BLaER1 (cell line): Measurements from ENCODE around the gene TRAPPC2L.
"Not testable (repeated sequence)": the region's sequence is repeated elsewhere in the genome, so short reads cannot be mapped to it uniquely, and the experiment has no call there.

Experiments
- H3K27ac ChIP-seq: shearing (Covaris generic); formaldehyde crosslinking; 2 replicates; pipeline ENCODE4 v1.8.1; 2022
- H3K27me3 ChIP-seq: shearing (Covaris generic); formaldehyde crosslinking; 2 replicates; pipeline ENCODE4 v1.8.1; 2022
- H3K36me3 ChIP-seq: shearing (Covaris generic); formaldehyde crosslinking; 2 replicates; pipeline ENCODE4 v1.8.1; 2022
- H3K4me1 ChIP-seq: shearing (Covaris generic); formaldehyde crosslinking; 2 replicates; pipeline ENCODE4 v1.8.1; 2022
- H3K4me2 ChIP-seq: shearing (Covaris generic); formaldehyde crosslinking; 2 replicates; pipeline ENCODE4 v1.8.1; 2022
- H3K4me3 ChIP-seq: shearing (Covaris generic); formaldehyde crosslinking; 2 replicates; pipeline ENCODE4 v1.8.1; 2022
- H3K9ac ChIP-seq: shearing (Covaris generic); formaldehyde crosslinking; 2 replicates; pipeline ENCODE4 v1.8.1; 2022
- H3K9me3 ChIP-seq: shearing (Covaris generic); formaldehyde crosslinking; 2 replicates; pipeline ENCODE4 v1.8.1; 2022
- H4K20me1 ChIP-seq: shearing (Covaris generic); formaldehyde crosslinking; 2 replicates; pipeline ENCODE4 v1.8.1; 2022
- Cebpa-rat ChIP-seq: shearing (Covaris generic); IDR thresholded peaks from 2 replicates; pipeline ENCODE4 v1.8.1; 2022

TRAPPC2L gene

DNA sequence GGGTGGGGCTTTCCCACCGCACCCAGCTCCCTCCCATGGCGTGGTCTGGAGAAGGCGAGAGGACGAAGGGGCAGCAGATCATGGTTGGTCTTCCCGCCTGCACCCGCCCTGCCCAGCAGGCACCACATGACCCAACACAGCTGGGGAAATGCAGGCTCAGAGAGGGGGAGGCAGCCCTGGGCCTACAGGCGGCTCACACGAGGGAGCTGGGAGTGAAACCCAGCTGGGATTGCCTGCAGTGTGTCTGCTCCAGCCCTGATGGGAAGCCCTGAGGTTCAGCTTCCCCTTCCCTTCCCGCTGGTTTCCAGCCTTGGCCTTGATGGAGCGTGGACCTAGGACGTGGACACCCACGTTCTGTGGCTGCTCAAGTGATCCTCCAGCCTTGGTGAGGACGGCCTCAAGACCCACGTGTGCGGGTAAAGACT, 29.5 kb downstream of the TRAPPC2L start:
- Histone ChIP-seq H3K4me1 (peaks cover 84% of the 10 kb centered on the region), H3K27ac (peak overlapping the region; percentile 79), H3K4me3 (no peak overlapping the region), H3K9ac (0 out of 2 replicates have a peak overlapping the region, but pooled peaks have one; percentile 12), H3K36me3 (peaks cover 77% of the 10 kb centered on the region), H3K27me3 (no peaks in the 10 kb centered on the region), H4K20me1 (peaks cover 82% of the 10 kb centered on the region), H3K4me2 (peak overlapping the region; percentile 87), H3K9me3 (peaks cover 12% of the 10 kb centered on the region)
- TF ChIP-seq Cebpa-rat = no peak

DNA sequence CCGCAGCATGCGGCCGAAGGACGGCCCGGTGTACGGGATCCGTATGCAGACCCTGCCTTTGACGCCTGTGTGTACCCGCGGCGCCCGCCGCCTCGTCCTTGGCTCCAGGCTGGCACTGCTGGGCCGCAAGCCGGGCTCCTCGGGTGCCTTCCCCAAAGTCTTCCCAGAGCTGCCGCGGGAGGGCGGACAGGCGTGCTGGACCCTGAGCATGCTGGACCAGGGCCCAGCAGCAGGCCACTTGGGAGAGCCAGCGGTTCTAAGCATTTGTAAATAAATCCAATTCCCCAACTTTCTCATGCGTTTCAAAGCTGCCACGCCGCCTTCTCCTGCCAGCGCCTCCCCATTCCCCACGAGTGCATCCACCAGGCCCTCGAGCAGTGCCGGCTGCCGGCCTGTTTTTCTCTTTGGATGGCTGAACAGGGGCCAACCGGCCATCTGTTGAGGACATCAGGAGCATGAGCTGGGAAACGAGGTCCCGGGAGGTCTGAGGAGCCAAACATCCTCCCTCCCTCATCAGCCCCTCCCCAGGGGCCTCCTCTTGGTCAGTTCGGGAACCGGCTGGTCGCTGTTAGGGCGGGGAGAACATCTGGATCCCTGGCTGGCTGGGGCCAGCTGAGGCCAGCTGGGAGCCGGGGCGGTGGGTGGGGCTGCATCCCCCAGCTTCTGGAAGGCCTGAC, 30.1 kb downstream of the TRAPPC2L start:
- Histone ChIP-seq H3K36me3 (peaks cover 77% of the 10 kb centered on the region), H3K4me3 (0 out of 2 replicates have a peak overlapping the region, but pooled peaks have one; percentile 31), H3K9ac (peak overlapping the region; percentile 12; the same call in 1 of the 2 replicates), H3K27ac (peak overlapping the region; percentile 79), H3K27me3 (no peaks in the 10 kb centered on the region), H4K20me1 (peaks cover 82% of the 10 kb centered on the region), H3K9me3 (peaks cover 12% of the 10 kb centered on the region), H3K4me2 (peak overlapping the region; percentile 87), H3K4me1 (peaks cover 84% of the 10 kb centered on the region)
- TF ChIP-seq Cebpa-rat = no peak

DNA sequence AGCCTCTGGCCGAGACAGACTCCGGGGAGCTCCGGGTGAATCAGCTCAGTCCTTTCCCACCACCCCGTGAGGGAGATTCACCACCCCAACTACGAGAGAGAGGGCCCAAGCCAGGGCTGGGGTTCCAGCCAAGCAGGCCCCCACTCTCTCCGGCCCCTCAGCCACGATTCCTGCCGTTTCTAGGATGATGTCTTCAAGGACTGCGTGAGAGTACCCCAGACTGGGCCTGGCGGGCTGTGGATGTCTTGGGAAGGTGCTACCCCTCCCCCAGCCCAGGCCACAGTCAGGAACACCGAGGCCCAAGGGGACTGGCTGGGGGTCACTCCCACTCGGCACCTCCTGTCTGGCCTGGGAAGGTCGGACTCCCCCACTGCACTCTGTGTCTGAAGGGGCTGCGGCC, 31.1 kb downstream of the TRAPPC2L start:
- peak overlapping the region; percentile 31; the same call in 1 of the 2 replicates for H3K4me3 ChIP-seq
- H3K9ac ChIP-seq = peak overlapping the region; percentile 59; the same call in 1 of the 2 replicates
- H3K27me3 ChIP-seq = no peaks in the 10 kb centered on the region
- peaks cover 84% of the 10 kb centered on the region for H3K4me1 ChIP-seq
- peak overlapping the region; percentile 79 for H3K27ac ChIP-seq
- TF ChIP-seq Cebpa-rat = no peak
- H3K9me3 ChIP-seq = peaks cover 12% of the 10 kb centered on the region
- peak overlapping the region; percentile 87 for H3K4me2 ChIP-seq
- H4K20me1 ChIP-seq = peaks cover 82% of the 10 kb centered on the region
- H3K36me3 ChIP-seq = peaks cover 71% of the 10 kb centered on the region

DNA sequence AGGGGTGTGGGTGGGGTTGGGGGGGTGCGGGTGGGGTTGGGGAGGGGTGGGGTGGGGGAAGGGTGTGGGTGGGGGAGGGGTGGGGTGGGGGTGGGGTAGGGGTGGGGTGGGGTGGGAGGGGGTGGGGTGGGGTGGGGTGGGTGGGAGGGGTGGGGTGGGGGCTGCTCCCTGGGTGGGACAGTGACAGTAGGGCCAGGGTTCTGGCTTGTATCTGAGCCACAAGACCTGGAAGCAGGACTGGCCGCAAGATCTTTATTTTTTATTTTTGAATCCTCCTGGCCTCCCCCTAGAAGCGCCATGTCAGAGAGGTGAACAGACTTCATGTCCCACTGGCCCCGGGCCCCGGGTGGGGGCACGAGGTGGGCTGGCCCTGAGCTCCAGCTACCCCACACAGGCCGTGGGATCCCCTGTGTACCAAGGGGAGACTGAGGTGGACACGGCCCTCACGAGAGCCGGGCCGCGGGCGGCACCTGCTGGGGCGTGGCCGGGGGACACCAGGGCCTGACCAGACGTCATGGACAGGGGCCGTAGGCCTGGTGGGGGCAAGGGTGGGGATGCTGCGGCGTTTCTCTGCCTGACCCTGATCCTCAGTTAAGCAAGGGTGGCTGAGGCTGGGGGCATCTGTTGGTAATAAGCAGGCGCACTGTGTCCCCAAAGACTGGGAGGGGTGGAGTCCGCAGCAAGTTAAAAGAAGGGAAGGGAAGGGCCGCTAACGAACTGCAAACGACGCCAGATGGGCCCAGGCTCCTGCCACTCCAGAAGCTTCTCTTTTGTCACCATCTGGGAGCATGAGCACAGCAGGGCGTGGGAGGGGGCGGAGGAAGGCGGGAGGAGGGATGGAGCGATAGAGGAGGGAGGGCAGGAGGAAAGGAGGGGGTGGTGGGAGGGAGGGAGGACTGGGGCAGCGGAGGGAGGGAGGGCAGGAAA, 31.8 kb downstream of the TRAPPC2L start:
- 0 out of 2 replicates have a peak overlapping the region, but pooled peaks have one; percentile 31 for H3K9ac ChIP-seq
- H3K4me3 ChIP-seq = no peak overlapping the region
- H3K4me2 ChIP-seq = peak overlapping the region; percentile 87
- H3K4me1 ChIP-seq = peaks cover 84% of the 10 kb centered on the region
- H3K36me3 ChIP-seq = peaks cover 64% of the 10 kb centered on the region
- TF ChIP-seq Cebpa-rat = no peak
- H3K27ac ChIP-seq = peak overlapping the region; percentile 76
- H3K9me3 ChIP-seq = peaks cover 12% of the 10 kb centered on the region
- no peaks in the 10 kb centered on the region for H3K27me3 ChIP-seq
- H4K20me1 ChIP-seq = peaks cover 82% of the 10 kb centered on the region

DNA sequence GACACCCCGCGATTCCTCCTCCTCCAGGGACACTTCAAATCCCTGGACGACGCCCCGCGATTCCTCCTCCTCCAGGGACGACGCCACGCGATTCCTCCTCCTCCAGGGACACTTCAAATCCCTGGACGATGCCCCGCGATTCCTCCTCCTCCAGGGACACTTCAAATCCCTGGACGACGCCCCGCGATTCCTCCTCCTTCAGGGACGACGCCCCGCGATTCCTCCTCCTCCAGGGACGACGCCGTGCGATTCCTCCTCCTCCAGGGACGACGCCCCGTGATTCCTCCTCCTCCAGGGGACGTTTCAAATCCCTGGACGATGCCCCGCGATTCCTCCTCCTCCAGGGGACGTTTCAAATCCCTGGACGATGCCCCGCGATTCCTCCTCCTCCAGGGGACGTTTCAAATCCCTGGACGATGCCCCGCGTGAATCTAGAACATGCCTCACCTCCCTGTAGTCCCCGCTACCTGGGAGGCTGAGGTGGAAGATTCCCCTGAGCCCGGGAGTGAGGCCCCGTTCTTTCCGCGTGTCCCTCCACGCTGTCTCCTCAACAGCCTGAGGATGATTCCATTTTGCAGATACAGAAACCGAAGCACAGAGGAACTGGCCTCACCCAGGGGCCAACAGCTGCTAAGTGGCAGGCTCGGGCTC, 32.9 kb downstream of the TRAPPC2L start:
- Histone ChIP-seq H4K20me1 (peaks cover 81% of the 10 kb centered on the region), H3K36me3 (peaks cover 56% of the 10 kb centered on the region), H3K9me3 (peaks cover 12% of the 10 kb centered on the region), H3K4me1 (peaks cover 81% of the 10 kb centered on the region)
- not testable (repeated sequence) for H3K4me2 ChIP-seq, H3K27me3 ChIP-seq, H3K4me3 ChIP-seq, H3K9ac ChIP-seq, H3K27ac ChIP-seq

DNA sequence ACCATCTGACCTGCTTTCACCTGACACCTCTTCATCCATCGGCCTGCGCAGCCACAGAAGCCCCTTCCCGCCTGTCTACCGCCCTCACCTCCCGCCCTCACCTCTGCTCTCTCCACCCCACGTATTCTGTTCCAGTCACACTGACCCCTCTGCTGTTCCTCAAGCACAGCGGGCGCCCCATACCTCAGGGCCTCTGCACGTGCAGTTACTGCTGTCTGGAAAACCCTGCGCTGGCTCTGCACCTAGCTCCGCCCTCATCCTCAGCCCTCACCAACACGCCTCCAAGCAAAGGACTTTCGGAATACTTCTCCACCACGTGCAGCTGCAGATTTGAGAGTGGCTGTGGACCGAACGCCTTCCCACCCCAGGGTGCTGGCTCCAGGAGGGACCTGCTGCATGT, 34.2 kb downstream of the TRAPPC2L start:
- peaks cover 12% of the 10 kb centered on the region for H3K9me3 ChIP-seq
- peaks cover 46% of the 10 kb centered on the region for H3K36me3 ChIP-seq
- no peak overlapping the region for H3K27ac ChIP-seq
- no peak for TF ChIP-seq Cebpa-rat
- peaks cover 81% of the 10 kb centered on the region for H3K4me1 ChIP-seq
- no peaks in the 10 kb centered on the region for H3K27me3 ChIP-seq
- no peak overlapping the region for H3K9ac ChIP-seq
- peaks cover 81% of the 10 kb centered on the region for H4K20me1 ChIP-seq
- peak overlapping the region; percentile 66; the same call in 1 of the 2 replicates for H3K4me2 ChIP-seq
- no peak overlapping the region for H3K4me3 ChIP-seq

DNA sequence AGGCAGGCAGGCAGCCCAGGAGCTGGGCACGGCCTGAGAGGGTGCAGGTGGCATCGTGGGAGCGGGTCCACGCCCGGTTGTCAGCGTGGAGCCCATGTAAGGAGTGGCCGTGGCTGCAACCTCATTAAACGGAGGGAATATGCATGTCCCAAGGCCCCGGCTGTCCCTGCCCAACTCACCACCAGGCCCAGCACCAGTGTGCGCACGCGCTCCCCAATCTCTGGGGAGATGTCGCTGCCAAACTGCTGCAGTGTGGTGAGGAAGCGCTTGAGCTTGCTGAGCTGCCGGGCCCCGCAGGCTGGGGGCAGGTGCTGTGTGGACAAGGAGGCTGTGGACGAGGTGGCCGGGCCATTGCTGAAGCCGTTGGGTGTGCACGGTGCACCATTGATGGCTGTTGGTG, 35.1 kb downstream of the TRAPPC2L start:
- H3K4me2 ChIP-seq = peak overlapping the region; percentile 66
- TF ChIP-seq Cebpa-rat = no peak
- H3K27me3 ChIP-seq = no peaks in the 10 kb centered on the region
- H3K9ac ChIP-seq = no peak overlapping the region
- H3K36me3 ChIP-seq = peaks cover 45% of the 10 kb centered on the region
- H3K4me1 ChIP-seq = peaks cover 81% of the 10 kb centered on the region
- no peak overlapping the region for H3K27ac ChIP-seq
- peaks cover 81% of the 10 kb centered on the region for H4K20me1 ChIP-seq
- H3K4me3 ChIP-seq = no peak overlapping the region
- H3K9me3 ChIP-seq = peaks cover 12% of the 10 kb centered on the region

DNA sequence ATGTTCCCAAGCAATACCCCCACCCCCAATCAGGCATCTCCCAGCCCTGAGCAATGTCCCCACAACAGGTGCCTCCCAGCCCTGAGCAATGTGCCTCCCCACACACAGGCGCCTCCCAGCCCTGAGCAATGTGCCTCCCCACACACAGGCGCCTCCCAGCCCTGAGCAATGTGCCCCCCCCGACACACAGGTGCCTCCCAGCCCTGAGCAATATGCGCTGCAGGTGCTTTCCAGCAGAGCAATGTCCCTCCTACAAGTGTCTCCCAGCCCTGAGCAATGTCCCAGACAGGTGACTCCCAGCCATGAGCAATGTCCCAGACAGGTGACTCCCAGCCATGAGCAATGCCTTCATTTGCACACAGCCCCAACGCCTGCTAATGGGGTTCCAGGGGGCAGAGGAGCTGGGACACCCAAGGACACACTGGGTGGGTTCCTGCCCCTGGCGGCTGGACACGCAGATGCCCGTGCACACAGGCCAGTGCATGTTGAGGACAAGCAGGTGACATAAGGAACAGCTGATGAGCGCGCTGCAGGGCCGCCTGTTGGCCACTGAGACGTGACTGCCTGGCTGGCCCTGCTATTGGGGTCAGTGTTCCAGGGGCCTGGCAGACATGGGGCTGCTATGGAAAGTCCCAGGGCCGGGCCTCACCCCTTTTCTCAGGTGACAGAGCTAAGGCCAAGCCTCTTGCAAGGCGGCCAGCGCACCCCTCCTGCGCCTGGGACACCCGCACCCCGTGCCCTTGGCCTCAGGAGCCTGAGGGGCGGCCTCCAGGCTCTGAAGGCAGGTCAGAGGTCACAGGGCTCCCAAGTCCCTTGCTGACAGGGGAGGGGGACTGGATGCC, 36.4 kb downstream of the TRAPPC2L start:
- TF ChIP-seq Cebpa-rat = no peak
- Histone ChIP-seq H3K36me3 (peaks cover 45% of the 10 kb centered on the region), H3K9me3 (peaks cover 12% of the 10 kb centered on the region), H3K4me3 (no peak overlapping the region), H3K4me1 (peaks cover 82% of the 10 kb centered on the region), H3K4me2 (peak overlapping the region; percentile 66), H3K27me3 (no peaks in the 10 kb centered on the region), H3K27ac (no peak overlapping the region), H4K20me1 (peaks cover 83% of the 10 kb centered on the region), H3K9ac (0 out of 2 replicates have a peak overlapping the region, but pooled peaks have one; percentile 17)

DNA sequence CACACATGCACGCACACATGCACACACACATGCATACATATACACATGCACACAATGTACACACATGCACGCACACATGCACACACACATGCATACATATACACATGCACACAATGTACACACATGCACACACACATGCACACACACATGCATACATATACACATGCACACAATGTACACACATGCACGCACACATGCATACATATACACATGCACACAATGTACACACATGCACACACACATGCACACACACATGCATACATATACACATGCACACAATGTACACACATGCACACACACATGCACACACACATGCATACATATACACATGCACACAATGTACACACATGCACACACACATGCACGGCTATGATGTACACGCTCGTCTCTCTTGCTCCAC, 37.3 kb downstream of the TRAPPC2L start:
- Histone ChIP-seq H3K4me1 (peaks cover 84% of the 10 kb centered on the region), H4K20me1 (peaks cover 92% of the 10 kb centered on the region), H3K36me3 (peaks cover 41% of the 10 kb centered on the region), H3K9me3 (peaks cover 12% of the 10 kb centered on the region), H3K4me2 (peak overlapping the region; percentile 86)
- H3K27ac ChIP-seq, H3K27me3 ChIP-seq, H3K9ac ChIP-seq, H3K4me3 ChIP-seq: not testable (repeated sequence)
